Activated T-cell treated with anti-CD3 and anti-CD28 coated beads, Interleukin-2, amount 50 U/mL, for 48 hours (primary cell): ENCODE data around the gene TMEM229A.
A peak's percentile ranks its signal among the peaks of the same experiment; 100 is the strongest.
"Not testable (repeated sequence)": the region's sequence is repeated elsewhere in the genome, so short reads cannot be mapped to it uniquely, and the experiment has no call there.

Source experiments
- DNase-seq, 2 experiments: peaks; one replicate each; pipeline ENCODE4 v3.0.0-alpha.2; 2020

TMEM229A gene

DNA sequence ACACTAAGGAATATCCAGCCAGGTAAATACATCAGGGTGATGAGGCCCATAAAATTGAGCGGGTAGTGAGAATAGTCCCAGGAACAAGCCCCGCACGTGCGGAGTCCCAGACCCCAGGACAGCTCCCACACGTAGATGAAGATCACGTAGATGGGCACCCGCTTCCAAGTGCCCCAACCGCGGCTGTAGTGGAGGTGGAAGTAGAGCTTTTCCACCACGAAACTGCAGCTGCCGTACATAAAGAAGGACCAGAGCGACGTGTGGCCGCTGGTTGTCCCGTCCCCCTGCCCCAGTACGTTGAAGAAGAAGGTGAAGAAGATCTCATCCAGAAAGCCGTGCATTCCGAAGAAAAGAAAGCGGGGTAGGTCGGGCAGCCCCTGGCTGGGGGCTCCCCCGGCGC, 948 bp downstream of the TMEM229A start:
- peak in 1 of 2 experiments; percentile 19 for DNase-seq

DNA sequence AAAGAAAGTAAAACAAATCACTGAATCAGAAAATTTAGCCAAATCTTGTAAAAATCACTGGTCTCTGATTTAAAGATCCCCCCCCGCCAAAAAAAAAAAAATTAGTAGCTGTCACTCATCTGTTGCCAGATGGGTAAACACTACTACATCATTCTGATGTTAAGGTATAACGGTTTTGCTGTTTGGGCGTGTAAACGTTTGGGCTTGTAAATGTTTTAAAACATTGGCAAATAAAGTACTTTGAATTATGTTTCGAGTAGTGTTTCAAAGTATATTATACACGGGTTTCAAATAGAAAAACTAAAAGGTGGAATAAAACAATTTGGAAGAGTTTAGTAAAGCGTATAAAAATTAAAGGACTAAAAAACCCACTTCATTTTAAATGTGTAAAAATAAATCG, 1.5 kb downstream of the TMEM229A start:
- DNase-seq = no peak

DNA sequence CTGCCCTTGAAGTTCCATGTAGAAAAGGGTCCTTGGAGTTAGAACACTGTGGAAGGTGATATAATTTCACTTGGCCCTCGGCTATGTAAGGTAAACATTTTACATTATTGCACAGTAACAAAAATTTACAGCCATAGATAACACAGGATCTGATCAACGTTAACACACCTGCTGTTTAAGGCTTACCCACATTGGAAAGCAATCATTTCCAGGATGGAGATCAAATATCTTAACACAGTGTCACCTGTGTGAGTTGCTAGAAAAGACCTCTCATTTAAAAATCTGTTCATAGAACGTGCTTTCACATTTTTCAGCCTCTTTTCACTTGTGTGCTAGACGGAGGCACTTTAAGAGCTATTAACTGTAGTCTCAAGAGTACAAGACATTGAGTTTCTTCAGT, 1.9 kb downstream of the TMEM229A start:
- no peak for DNase-seq

DNA sequence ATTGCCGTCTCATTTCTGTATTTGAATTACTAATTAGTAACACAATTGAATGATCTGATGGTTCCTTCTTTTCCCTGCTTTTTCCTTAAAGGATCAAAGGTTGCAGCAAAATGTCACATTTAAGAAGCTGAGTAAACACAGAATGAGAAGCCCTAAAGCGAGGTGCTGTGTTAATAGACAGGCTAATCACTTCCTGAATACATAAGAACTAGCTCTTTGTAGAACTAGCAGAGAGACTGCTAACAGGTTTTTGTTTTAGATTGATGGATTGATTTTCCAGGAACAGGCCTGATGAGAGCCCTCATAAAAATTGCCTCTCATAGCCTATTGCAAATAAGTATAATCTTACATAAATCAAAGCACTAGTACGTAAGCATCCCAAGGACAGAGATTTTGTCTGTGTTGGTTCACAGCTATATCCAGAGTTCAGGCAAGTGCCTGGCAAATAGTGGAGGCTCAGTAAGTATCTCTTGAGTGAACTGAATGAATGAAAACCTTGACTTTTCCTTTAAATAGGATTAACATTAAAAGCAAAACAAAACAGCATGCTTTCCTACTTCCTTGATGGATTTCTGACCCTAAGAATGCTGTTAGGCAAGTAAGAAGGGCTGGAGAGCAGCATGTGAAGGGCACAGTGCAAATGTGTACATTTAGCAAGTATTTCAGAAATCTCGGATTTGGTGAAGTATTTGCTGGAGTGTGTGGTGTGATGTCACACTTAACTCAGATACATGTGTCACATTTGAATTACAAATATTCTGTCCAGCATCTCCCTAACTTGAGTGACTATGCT, 3.3 kb downstream of the TMEM229A start:
- DNase-seq = no peak

DNA sequence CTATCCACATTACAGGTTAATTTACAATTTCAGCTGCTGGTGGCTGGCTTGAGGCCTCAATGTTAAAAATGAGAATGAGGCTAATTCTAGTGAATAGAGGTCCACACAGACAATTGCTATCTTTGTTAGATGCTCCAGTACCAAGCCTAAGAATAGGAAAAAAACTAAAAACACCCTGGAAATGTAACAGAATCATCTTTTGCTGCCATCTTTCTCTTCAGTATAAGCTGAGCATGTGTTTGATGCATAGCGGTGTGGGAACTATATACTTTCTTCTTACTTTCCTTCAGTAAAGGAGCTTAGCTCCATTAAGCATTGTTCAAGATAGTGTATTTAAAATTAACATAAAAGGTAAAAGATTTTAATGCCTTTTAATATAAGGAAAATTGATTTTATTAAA, 5.6 kb downstream of the TMEM229A start:
- DNase-seq = no peak

DNA sequence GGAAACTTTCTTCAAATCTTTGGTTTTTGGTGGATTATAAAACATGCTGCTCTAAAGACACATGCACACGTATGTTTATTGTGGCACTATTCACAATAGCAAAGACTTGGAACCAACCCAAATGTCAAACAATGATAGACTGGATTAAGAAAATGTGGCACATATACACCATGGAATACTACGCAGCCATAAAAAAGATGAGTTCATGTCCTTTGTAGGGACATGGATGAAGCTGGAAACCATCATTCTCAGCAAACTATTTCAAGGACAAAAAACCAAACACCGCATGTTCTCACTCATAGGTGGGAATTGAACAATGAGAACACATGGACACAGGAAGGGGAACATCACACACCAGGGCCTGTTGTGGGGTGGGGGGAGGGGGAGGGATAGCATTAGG, 8.5 kb downstream of the TMEM229A start:
- not testable (repeated sequence) for DNase-seq

DNA sequence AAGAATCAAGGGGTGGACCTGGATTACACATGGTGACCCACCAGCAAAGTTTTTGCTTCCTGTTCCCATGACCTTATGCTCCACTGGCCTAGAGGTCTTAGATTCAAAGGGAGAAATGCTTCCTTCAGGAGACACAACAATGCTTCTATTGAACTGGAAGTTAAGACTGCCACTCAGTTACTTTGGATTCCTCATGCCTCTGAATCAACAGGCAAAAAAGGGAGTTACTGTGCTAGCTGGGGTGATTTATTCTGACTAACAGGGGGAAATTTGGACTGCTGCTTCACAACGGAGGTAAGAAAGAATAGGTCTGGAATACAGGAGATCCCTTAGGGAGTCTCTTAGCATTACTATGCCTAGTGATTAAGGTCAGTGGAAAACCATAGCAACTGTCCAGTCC, 10.3 kb downstream of the TMEM229A start:
- no peak for DNase-seq

DNA sequence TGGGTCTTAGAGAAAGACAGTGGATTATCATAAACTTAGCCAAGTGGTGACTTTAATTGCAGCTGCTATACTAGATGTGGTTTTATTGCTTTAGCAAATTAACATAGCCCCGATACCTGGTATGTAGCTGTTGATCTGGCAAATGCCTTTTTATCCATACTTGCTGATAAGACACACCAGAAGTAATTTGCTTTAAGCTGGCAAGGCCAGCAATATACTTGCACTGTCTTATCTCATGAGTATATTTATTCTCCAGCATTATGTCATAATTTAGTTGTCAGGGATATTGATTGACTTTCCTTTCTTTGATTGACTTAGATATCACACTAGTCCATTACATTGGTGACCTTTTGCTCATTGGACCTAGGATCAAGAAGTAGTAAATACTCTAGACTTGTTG, 12.8 kb downstream of the TMEM229A start:
- DNase-seq = no peak

DNA sequence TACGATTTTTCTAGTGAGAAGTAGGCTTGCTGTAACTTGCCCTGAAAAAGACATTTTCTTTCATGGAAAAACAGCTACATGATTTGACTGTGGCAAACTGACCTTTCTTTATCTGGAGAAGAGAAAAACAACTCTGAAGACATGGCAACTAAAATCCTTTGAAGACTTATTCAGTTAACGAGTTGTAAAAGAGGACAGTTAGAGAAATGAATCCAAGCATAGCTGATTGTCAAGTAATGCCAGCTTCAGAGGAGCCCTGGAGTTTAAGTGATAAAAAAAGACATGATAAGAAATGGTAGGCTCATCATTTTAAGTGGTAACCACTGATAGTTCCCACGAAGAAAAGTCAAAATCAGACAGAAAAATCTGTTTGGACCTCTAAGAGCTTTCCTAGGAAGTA, 19.6 kb downstream of the TMEM229A start:
- no peak for DNase-seq

DNA sequence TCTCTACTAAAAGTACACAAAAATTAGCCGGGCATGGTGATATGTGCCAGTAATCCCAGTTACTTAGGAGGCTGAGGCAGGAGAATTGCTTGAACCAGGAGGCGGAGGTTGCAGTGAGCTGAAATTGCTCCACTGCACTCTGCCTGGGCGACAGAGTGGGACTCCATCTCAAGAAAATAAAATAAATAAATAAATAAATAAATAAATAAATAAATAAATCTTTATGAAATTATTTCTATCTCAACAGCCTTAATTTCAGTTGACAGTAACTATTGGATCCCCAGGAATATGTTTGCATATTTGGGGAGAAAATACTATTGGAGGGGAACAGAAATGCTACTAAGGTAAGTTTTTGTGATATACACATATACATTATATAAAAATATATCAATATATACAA, 20.0 kb downstream of the TMEM229A start:
- DNase-seq = no peak

DNA sequence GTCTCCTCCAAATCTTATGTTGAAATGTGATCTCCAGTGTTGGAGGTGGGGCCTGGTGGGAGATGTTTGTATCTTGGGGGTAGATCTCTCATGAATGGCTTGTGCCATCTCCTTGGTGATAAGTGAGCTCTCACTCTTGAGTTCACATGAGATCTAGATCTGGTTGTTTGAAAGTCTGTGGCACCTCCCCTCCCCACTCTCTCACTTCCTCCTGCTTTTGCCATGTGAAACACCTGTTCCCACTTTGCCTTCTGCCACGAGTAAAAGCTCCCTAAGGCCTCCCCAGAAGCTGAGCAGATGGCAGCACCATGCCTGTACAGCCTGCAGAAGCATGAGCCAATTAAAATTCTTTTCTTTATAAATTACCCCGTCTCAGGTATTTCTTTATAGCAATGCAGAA, 23.5 kb downstream of the TMEM229A start:
- DNase-seq = no peak

DNA sequence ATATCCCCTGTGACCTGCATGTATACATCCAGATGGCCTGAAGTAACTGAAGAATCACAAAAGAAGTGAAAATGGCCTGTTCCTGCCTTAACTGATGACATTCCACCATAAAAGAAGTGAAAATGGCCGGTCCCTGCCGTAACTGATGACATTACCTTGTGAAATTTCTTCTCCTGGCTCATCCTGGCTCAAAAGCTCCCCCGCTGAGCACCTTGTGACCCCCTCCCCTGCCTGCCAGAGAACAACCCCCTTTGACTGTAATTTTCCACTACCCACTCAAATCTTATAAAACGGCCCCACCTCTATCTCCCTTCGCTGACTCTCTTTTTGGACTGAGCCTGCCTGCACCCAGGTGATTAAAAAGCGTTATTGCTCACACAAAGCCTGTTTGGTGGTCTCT, 24.6 kb downstream of the TMEM229A start:
- not testable (repeated sequence) for DNase-seq

DNA sequence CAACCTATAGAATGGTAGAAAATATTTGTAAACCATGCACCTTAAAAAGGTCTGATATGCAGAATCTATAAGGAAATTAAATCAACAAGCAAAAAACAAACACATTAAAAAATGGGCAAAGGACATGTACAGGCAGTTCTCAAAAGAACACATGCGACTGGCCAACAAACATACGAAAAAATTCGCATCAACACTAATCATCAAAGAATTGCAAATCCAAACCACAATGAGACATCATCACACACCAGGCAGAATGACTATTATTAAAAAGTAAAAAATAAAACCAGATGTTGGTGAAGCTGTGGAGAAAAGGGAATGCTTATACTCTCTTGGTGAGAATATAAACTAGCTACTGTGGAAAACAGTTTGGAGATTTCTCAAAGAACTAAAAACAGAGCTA, 33.2 kb downstream of the TMEM229A start:
- DNase-seq = no peak

DNA sequence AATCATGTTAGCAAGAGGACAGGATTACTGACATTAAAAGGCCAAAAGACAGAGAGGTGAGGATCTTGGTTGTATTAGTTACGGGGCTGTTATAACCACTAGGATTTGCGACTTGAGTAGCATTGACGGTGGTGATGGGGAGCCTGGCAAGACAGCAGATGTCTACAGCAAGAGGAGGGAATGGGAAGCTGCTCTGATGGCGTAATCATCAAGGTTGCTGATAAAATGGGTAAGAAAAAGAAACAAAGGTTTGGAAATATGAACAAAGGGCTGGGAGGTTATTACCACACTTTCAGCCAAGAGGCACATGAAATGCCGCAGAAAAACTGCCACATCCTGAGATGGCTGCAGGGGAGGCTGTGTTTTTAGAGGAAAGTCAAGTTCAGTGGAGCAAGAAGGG, 33.9 kb downstream of the TMEM229A start:
- DNase-seq = no peak

DNA sequence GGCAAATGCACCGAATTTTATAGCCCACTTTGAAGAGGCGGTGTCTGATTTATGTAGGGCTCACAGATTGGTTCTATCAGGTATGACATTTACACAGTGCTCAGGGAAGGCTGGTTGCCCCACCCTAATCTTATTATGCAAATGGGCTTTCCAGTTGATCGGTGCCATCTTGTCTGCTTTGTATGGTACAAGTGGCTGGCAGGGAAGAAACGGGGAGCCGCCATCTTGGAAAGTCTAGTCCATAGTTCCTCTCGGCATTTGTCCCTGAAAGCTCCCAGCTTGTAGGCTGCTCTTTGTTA, 36.6 kb downstream of the TMEM229A start:
- DNase-seq = no peak

DNA sequence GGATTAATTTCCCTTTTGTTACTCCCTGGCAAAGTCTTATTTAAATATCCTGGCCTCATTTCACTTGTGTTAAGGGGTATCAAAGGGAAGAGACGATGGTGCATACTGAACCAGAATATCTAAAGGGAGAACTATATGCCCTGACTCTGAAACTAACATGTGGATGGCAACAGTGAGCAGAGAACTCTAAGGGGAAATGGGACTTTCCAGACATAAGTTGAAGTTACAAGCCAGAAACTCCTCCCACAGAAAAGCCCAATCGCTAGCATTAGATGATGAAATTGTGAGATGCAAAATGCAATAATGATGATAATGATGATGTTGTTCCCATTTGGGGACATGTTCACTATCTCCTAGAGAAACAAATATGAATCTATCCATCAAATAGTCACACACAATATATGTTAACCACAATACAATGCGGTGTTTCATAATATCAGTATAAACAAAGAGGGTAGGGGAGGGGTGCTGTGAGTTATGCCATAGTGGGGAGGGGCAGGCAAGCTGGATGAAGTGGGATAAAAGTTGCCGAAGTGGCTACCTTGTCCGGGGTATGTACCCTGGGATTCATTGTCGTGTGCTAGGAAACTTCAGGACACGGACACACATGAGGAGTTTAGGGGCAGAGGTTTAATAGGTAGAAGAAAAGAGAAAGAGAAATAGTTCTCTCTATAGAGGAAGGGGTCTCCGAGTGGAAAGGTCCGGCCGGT, 37.1 kb downstream of the TMEM229A start:
- no peak for DNase-seq

DNA sequence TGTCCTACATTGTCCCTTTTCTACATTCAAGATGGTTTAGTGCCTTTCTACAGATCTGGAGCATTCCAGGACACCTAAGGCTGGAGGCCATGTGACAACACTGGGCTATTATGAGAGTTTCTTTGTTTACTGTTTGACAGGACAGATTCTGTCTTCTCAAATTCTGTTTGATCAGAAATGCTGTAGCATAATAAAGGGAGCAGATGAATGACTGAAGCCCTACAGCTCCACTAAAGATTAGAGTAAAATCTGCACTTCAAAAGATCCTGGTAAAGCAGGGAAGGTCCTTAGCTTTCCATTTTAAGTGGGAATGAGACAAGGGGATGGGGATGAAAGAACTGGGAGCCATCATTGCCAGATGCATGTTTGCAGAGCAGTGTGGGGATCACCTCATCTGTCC, 38.4 kb downstream of the TMEM229A start:
- no peak for DNase-seq

DNA sequence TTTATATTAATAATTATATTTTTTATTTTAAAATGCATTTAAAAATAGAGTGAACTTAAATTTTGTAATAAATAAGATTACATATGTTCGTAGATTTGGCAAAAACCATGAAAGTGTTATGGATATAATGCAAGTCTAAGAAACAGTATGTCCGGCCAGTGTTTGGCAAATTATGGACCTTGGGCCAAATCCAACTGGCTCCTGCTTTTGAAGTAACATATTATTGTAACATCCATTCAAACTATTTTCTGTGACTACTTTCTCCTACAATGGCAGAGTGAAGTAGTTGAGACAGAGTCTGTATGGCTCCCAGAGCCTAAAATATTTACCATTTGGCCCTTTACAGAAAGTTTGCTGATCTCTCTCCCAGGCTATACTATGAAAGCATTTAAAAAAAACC, 38.9 kb downstream of the TMEM229A start:
- no peak for DNase-seq

DNA sequence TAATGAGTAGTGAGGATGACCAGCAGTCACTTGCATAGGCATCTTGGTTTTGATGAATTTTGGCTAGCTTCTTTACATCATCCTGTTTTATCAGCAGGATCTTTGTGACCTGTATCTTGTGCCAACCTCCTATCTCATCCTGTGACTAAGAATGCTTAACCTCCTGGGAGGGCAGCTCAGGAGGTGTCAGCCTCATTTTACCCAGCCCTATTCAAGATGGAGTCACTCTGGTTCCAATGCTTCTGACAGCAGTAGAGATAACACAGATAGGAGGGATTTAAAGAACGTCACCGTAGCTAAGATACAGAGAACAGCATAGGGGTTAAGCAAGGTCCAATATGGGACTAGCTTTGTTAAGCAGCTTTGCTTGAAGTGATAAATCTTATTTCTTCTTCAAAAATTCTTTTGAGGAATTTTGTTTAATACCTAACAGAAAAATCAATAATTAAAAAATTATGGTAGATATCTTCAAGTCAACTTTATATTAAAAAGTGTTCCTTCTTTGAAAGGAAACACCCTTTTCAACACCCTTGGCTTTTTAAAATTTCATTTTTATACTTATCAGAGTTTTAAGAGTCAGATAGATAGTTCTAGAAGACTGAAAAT, 39.9 kb downstream of the TMEM229A start:
- DNase-seq = no peak

DNA sequence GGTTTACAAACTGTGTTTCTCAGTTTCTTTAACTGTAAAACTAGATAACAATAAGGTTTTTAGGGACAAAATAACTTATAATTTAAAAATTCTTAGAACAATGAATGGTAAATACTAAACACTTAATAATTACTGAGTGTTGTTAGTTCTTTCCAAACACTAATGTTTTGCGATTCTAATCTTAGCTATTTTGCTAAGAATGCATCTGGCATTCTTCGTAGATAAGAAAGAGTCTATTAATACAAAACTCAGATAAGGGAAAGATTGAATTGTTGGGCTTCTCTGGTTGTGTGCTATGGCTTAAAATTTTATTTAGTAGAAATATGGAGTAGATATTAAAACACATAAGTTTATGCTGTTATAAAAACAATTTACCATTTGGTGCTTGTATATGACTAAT, 45.4 kb downstream of the TMEM229A start:
- no peak for DNase-seq
